Measurements from ENCODE around the gene NIPAL3.

NIPAL3 gene

DNA sequence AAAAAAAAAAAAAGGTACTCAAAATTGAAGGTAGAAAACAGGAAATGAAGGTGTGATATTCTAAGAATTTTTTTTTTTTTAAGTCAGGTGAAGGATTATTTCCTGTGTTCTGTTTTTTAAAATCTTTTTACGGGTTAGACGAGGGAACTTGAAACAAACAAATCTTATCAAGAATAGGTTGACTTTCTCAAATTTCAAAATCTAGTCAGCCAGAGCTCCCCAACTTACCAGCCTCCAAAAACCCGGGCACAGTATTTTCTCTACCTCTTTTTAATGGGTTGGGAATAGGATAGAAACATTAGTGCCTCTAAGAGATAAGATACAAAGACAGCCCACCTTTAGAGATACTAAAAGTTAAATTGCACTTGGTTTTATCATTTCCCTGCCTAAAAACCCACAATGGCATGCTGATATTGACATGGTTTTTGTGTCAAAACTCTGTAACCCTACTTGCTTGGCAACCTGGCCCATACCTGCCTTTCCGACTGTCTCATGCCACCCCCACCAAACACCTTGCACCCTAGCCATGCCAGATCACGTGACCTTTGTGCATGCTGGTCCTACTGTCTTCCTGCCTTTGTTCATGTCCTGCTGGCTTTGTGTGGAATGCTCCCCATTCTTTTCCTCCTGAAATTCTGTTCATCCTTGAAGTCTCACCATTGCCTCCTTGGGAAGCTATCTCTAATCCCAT lies 91.2 kb downstream of the NIPAL3 start:
- no peak overlapping the region for H3K4me3 ChIP-seq (replicated peaks; ENCODE audit: insufficient read depth, low read length)
- TF ChIP-seq POLR2AphosphoS5 (IDR thresholded peaks at IDR 0.05; ENCODE audit: low read depth) (no peak), GABPA (IDR thresholded peaks at IDR 0.05; ENCODE audit: low read depth) (no peak), SPI1 (IDR thresholded peaks at IDR 0.05; ENCODE audit: borderline replicate concordance, low read depth) (no peak)
- TF ChIP-seq, protein P1, sequence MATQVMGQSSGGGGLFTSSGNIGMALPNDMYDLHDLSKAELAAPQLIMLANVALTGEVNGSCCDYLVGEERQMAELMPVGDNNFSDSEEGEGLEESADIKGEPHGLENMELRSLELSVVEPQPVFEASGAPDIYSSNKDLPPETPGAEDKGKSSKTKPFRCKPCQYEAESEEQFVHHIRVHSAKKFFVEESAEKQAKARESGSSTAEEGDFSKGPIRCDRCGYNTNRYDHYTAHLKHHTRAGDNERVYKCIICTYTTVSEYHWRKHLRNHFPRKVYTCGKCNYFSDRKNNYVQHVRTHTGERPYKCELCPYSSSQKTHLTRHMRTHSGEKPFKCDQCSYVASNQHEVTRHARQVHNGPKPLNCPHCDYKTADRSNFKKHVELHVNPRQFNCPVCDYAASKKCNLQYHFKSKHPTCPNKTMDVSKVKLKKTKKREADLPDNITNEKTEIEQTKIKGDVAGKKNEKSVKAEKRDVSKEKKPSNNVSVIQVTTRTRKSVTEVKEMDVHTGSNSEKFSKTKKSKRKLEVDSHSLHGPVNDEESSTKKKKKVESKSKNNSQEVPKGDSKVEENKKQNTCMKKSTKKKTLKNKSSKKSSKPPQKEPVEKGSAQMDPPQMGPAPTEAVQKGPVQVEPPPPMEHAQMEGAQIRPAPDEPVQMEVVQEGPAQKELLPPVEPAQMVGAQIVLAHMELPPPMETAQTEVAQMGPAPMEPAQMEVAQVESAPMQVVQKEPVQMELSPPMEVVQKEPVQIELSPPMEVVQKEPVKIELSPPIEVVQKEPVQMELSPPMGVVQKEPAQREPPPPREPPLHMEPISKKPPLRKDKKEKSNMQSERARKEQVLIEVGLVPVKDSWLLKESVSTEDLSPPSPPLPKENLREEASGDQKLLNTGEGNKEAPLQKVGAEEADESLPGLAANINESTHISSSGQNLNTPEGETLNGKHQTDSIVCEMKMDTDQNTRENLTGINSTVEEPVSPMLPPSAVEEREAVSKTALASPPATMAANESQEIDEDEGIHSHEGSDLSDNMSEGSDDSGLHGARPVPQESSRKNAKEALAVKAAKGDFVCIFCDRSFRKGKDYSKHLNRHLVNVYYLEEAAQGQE (IDR thresholded peaks at IDR 0.05; ENCODE audit: insufficient replicate concordance, low read depth), result no peak
- TF ChIP-seq, protein P2, sequence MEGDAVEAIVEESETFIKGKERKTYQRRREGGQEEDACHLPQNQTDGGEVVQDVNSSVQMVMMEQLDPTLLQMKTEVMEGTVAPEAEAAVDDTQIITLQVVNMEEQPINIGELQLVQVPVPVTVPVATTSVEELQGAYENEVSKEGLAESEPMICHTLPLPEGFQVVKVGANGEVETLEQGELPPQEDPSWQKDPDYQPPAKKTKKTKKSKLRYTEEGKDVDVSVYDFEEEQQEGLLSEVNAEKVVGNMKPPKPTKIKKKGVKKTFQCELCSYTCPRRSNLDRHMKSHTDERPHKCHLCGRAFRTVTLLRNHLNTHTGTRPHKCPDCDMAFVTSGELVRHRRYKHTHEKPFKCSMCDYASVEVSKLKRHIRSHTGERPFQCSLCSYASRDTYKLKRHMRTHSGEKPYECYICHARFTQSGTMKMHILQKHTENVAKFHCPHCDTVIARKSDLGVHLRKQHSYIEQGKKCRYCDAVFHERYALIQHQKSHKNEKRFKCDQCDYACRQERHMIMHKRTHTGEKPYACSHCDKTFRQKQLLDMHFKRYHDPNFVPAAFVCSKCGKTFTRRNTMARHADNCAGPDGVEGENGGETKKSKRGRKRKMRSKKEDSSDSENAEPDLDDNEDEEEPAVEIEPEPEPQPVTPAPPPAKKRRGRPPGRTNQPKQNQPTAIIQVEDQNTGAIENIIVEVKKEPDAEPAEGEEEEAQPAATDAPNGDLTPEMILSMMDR (IDR thresholded peaks at IDR 0.05; ENCODE audit: insufficient read depth, low read length), result no peak
- no peak for DNase-seq (ENCODE audit: low read depth in 1 of 2, low spot score in 1 of 2)
- no peaks in the 10 kb centered on the region for H3K27me3 ChIP-seq (ENCODE audit: insufficient read depth, poor library complexity, severe bottlenecking)
- H3K27ac ChIP-seq (replicated peaks), result no peak overlapping the region

DNA sequence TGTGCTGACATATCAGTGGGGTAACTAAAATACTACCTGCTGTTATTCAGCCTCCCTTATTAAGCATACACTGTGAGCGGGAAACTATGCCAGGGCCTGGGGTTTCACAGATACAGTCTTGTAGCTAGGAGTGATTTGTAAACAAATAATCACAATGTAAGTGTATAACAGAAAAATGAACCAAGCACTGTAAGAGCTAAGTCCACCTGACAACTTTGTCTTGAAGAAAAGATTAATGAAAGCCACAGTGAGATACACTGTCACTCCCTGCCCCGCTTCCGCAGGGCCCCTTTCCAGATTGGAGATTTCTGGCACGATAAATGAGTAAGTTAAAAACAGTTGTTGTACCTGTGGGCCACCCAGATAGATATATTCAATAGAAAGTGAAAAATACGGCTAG lies 91.8 kb downstream of the NIPAL3 start:
- Histone ChIP-seq H3K27me3 (ENCODE audit: insufficient read depth, poor library complexity, severe bottlenecking) (no peaks in the 10 kb centered on the region), H3K27ac (replicated peaks) (no peak overlapping the region), H3K4me3 (replicated peaks; ENCODE audit: insufficient read depth, low read length) (no peak overlapping the region)
- no peak for TF ChIP-seq SPI1 (IDR thresholded peaks at IDR 0.05; ENCODE audit: borderline replicate concordance, low read depth)
- TF ChIP-seq, protein P1 (IDR thresholded peaks at IDR 0.05; ENCODE audit: insufficient replicate concordance, low read depth), result no peak
- TF ChIP-seq GABPA (IDR thresholded peaks at IDR 0.05; ENCODE audit: low read depth), result no peak
- no peak for TF ChIP-seq POLR2AphosphoS5 (IDR thresholded peaks at IDR 0.05; ENCODE audit: low read depth)
- TF ChIP-seq, protein P2 (IDR thresholded peaks at IDR 0.05; ENCODE audit: insufficient read depth, low read length), result no peak
- DNase-seq (ENCODE audit: low read depth in 1 of 2, low spot score in 1 of 2), result no peak

DNA sequence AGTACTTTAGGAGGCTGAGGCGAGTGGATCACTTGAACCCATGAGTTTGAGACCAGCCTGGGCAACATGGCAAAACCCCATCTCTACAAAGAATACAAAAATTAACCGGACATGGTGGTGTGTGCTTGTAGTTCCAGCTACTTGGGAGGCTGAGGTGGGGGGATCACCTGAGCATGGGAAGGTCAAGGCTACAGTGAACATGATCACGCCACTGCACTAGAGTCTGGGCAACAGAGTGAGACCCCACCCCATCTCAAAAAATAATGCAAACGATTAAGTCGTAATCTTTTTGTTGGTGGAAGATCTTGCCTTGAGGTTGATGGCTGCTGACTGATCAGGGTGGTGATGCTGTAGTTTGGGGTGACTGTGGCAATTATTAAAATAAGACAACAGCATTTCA lies 93.3 kb downstream of the NIPAL3 start:
- DNase-seq (ENCODE audit: low read depth in 1 of 2, low spot score in 1 of 2), result no peak
- no peak for TF ChIP-seq GABPA (IDR thresholded peaks at IDR 0.05; ENCODE audit: low read depth)
- no peak for TF ChIP-seq SPI1 (IDR thresholded peaks at IDR 0.05; ENCODE audit: borderline replicate concordance, low read depth)
- TF ChIP-seq, protein P2 (IDR thresholded peaks at IDR 0.05; ENCODE audit: insufficient read depth, low read length), result no peak
- TF ChIP-seq, protein P1 (IDR thresholded peaks at IDR 0.05; ENCODE audit: insufficient replicate concordance, low read depth), result no peak
- no peaks in the 10 kb centered on the region for H3K27me3 ChIP-seq (ENCODE audit: insufficient read depth, poor library complexity, severe bottlenecking)
- no peak overlapping the region for H3K4me3 ChIP-seq (replicated peaks; ENCODE audit: insufficient read depth, low read length)
- no peak overlapping the region for H3K27ac ChIP-seq (replicated peaks)
